NCI-H2196 treated with DMSO at 0.1 percent for 48 hours (cell line): ENCODE results near the gene VAV2.

Experiments used
- DNase-seq: peaks from one replicate; lab custom pipeline; 2025; ENCODE audit not compliant: unreplicated experiment; lab: John Stamatoyannopoulos, UW

VAV2 gene

DNA sequence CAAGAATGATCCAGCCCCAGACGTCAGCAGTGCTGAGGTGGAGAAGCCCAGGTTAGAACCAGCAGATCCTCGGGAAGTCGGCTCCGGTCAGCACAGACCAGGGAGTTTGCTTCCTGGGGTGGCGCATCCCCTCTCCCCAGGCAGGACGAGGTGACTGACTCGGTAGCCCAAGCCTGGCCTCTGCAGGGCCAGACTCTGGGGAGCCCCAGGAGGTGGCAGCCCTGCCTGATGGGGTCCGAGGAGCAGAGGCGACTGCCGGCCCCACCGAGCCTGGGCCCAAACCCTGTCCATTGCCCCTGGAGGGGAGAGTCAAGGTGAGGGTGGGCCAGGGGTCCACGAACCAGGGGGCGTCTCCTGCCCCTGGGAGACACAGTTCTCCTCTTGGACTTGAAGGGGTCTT, 201.1 kb downstream of the VAV2 start:
- no peak for DNase-seq

DNA sequence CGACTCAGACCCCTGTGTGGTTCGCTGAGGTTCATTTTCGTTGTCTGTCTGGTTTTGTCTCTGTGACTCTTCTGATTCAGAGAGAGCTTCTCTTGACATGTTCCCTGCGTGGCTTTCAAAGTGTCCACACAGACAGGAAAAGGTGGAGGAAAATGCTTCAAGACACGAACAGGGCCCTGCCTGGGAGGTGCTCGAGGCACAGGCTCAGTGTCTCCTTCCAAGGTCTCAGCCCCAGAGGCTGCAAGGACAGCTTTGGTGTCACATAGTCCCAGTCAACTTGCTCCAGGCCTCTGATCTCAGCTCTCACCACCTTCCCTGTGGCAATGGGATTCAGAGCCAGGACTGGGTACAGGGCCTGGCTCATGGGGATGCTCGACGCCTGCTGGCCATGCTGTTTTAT, 202.3 kb downstream of the VAV2 start:
- no peak for DNase-seq

DNA sequence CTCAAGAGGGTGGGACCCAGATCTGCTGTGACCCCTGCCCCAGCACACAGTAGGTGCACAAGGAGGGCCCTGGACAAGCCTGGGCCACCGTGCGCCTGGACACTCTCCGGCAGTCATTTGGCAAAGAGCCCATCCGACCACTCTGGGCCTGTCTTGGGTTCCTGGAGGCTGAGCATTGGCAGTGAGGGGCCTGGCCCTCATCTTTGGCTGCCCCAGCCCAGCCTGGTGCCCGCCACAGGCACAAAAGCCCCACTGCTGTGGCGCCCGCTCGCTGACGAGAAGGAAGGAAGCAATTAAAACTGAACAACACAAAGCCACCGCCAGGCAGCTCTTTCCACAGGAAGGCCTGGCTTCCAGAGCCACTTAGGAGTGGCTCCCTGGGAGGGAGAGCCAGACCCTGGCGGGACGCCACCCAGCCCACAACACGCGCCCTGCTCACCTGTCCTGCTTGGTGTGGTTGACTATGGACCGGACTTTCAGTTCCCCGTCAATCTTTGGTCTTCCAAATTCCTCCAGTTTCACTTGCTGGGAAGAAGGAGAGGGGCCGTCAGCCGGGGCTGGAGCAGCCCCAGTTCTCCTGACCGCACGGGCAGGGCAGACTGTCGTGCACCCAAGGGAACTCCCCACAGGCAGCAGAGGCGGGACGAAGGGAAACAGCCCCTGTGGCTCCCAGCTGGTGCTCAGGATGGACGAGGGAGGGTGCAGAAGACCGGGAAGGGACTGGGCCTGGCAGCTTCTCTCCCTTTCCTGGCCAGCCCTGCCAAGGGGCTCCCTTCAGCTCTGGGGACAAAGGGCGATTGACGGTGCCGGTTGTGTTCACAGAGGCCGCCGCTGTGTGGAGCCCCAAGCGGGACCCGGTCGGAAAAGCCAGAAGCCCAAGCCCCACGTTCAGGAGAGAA, 203.1 kb downstream of the VAV2 start:
- DNase-seq = no peak

DNA sequence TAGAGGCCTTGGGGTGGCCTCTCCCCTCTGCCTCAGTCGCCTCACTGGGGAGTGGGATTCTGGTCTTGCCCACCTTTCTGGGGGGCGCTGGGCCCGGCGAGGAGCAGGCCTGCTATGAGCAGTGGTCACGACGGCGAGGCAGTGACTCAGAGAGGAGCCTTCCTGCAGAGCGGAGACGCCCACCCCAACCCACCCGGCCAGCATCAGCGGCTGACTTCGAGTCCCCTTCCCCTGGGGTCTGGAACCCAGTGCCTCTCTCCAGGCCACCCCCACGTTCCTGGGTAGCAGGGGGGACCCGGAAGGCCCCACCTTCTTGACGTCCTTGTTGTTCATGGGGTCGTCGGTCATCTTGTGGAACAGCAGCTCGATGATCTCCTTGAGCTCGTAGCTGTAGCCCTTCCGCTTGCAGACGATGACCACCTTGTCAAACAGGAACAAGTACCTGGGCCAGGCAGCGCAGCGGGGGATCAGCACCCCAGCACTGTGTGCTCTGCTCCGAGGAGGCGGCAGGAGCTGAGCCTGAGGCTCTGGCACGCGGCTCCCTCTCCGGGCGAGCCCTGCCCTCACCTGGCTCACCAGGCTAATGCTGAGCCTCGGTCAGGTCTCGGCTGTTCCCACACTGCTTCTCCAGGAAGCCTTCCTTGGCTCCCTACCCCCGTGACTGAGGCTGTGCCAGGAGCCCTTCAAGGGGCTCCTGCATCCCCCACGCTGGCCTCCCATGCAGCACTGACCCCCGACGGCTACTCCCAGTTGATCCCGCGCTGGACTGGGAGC, 203.9 kb downstream of the VAV2 start:
- DNase-seq = no peak

- DNase-seq = no peak
Measured at GRCh38 chr9:133787754-133788025, 204.4 kb downstream of the VAV2 start.

- no peak for DNase-seq
Measured at GRCh38 chr9:133786907-133787753, 205.0 kb downstream of the VAV2 start.

DNA sequence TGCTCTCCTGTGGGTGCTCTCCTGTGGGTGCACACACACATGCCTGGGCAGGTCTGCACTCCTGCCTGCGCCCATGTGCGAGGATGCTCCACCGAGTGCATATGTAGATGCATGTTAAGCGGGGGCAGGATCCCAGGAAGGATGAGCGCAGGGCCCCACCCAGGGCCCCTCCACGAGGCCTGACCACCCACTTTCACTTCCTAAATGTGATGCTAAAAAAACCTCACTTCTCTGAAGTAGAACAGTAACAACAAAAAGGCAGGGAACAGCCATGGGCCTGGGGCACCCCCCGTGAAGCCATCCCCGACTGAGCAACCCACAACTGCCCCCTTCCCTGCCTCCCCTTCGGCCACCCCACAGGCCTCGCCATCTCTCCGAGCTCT, 205.8 kb downstream of the VAV2 start:
- no peak for DNase-seq

- DNase-seq = no peak
Measured at GRCh38 chr9:133785753-133786370, 206.3 kb downstream of the VAV2 start.

GRCh38 chr9:133784731-133785561, 207.2 kb downstream of the VAV2 start:
- DNase-seq = no peak

- no peak for DNase-seq
Measured at GRCh38 chr9:133783331-133783731, 208.8 kb downstream of the VAV2 start.

DNA sequence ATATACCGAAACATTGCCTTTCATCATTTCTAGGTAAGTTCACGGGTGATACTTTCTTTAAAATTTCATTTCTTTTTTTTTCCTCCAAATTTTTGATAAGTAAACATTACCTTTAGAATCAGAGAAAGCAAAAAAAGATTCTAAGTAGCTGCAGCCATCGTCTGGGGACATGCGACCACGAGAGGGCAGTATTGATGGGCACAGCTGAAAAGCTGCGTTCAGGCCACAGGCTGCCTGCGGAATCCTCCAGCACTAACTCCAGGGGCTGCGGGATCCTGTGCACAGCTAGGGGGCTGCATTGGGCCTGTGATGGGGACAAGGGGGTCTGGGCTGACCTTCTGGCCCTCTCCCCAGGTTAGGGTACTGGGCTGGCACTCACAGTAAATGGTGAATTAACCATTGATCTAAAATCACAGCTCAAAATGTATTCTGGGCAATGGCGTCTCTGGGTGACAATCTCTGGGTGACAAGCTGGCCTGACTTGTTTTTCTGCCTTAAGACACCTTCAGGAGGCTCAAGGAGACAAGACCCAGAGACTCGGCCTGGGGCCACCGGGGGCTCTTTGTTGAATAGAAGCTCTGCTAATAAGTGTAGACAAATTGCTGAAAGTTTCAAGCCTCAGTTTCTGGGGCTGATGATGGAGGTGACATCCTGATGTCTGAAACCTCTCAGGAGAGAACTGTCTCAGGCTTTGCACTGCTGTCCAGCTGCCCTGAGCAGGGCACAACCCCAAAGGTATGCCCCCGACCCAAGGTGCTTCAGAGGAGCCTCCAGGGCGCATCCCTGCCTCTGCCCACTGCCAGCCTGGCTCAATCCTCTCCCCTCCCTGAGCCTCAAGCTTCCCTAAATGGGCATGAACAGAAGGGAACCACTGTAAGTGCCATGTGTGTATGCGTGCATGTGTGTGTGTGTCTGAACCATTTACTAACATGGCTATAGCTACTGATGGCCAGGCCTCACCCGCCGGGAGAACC, 209.7 kb downstream of the VAV2 start:
- DNase-seq = peak; percentile 21

- DNase-seq = no peak
Measured at GRCh38 chr9:133781828-133782135, 210.3 kb downstream of the VAV2 start.

- DNase-seq = no peak
Measured at GRCh38 chr9:133780962-133781827, 210.9 kb downstream of the VAV2 start.

DNA sequence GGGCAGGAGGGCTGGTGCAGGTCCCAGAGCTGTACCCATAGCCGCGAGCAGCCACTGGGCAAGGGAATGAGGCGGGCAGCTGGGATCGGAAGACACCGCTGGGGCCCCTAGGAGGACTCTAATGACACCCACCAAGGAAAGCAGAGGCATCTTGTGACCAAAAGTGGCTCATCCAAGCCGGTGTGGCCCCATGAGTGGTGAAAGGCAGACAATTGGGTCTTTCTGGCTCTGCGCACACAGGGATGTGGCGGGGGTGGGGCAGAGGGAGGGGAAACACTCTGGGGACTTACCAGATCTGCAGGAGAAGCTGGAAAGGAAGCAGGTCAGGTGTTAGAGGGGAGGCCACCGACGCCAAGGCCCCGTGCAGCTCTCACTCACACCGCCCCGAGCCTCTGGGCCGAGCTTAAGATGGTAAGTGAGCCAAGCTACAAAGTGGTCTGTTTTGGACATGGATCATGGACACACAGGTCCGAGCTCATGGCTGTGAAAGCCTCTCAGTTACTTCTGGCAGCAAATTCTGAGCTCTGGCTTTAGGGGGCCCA, 211.6 kb downstream of the VAV2 start:
- DNase-seq = no peak

GRCh38 chr9:133779516-133780403, 212.4 kb downstream of the VAV2 start:
- DNase-seq = no peak

GRCh38 chr9:133779081-133779480, 213.0 kb downstream of the VAV2 start:
- DNase-seq = no peak
